Suprapubic skin (tissue), 4 donors: ENCODE data around the gene TMEM167A. TPM values are rescaled to one million over a fixed set of nuclear protein-coding genes. Genes with fewer than 3 reads are reported as not detected.

ENCODE experiments used
- DNase-seq, 2 donors: peaks; one replicate each; pipeline ENCODE4 v3.0.0-alpha.2; 2019; ENCODE audit warnings: low spot score in 2 of 2
- H3K27ac ChIP-seq: fragments of 200-600 bp; sonication (generic); one replicate; pipeline ENCODE4 v1.5.1; 2019
- H3K27me3 ChIP-seq: fragments of 200-600 bp; sonication (generic); one replicate; pipeline ENCODE4 v1.5.1; 2019
- H3K36me3 ChIP-seq: fragments of 200-600 bp; sonication (generic); one replicate; pipeline ENCODE4 v1.5.1; 2019
- H3K4me1 ChIP-seq: fragments of 200-600 bp; sonication (generic); one replicate; pipeline ENCODE4 v1.5.1; 2019
- H3K4me3 ChIP-seq: fragments of 200-600 bp; sonication (generic); one replicate; pipeline ENCODE4 v1.5.1; 2019; ENCODE audit warnings: mild to moderate bottlenecking
- H3K9me3 ChIP-seq: fragments of 200-600 bp; sonication (generic); one replicate; pipeline ENCODE4 v1.5.1; 2019
- EP300 ChIP-seq: sonication (generic); formaldehyde crosslinking; IDR thresholded peaks from one replicate; pipeline ENCODE4 v1.6.1; 2017; ENCODE audit warnings: antibody characterized with exemption
- POLR2A ChIP-seq, 2 donors: fragments of 450-650 bp; IDR thresholded peaks; one replicate each; pipeline ENCODE4 v1.6.1; 2017; ENCODE audit warnings: antibody characterized with exemption in 2 of 2, mild to moderate bottlenecking in 2 of 2, moderate library complexity in 2 of 2
- POLR2AphosphoS5 ChIP-seq, 3 donors: sonication (generic); formaldehyde crosslinking; IDR thresholded peaks; one replicate each; pipeline ENCODE4 v1.6.1; 2017; ENCODE audit warnings: antibody characterized with exemption in 3 of 3
- WGBS: methylation state at CpG from one replicate; pipeline ENCODE4 v1.1.5; 2018; 5-methylcytosine and 5-hydroxymethylcytosine counted together
- total RNA-seq, 4 donors: library from RNA; depleted of rRNA; stranded (reverse); fragments of >200 nt; gene quantifications; one replicate each; pipeline ENCODE4 v1.1.0, GENCODE V29; 2016
- TF ChIP-seq, protein P1 (sequence below), 2 donors: fragments of 200-600 bp in 1 of 2; fragments of 450-650 bp in 1 of 2; sonication (generic) in 1 of 2; IDR thresholded peaks; one replicate each; pipeline ENCODE4 v1.5.1; 2016 to 2019; ENCODE audit warnings: antibody characterized with exemption in 2 of 2, mild to moderate bottlenecking in 1 of 2, moderate library complexity in 1 of 2

The TMEM167A gene
- total RNA-seq, 4 donors from 2014 or later, result 24.2 to 39.5 (median 31.8) TPM

DNA sequence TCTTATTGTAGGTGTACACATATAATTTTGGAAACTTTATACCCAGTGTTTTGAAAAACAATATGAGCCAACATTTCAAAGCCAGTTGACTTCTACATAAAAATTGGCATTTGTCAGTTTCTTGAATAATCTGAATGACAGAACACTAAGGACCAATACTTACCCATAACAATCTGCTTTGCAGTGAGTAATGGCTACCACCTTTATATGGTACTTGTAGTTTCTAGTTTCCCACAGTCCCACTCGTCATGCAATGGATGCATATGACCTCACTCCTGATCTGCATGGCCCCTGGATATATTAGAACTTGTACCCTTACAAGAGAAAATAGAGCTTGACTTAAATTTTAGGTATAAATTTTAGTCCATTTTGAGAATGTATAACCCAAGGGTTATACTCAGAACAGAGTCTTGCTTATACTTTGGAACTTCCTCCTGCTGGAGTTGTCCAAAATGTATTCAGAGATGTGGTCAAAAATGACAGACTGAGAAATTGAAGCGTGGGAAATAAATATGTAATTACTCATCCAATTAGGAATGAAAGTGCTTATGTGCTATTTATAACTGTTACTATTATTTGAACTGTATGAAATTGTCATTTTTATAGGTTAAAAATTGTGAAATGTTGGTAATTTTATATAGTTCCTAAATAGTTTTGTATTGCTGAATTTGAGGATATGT lies 19.6 kb upstream of the TMEM167A start:
- no peak for DNase-seq
- Histone ChIP-seq H3K27me3 (no peaks in the 10 kb centered on the region), H3K4me3 (no peak overlapping the region), H3K4me1 (no peaks in the 10 kb centered on the region), H3K9me3 (peaks cover 4% of the 10 kb centered on the region), H3K27ac (no peak overlapping the region), H3K36me3 (no peaks in the 10 kb centered on the region)
- TF ChIP-seq POLR2A (IDR thresholded peaks at IDR 0.05) (no peak), POLR2AphosphoS5 (IDR thresholded peaks at IDR 0.05) (no peak), EP300 (no peak)
- TF ChIP-seq, protein P1, sequence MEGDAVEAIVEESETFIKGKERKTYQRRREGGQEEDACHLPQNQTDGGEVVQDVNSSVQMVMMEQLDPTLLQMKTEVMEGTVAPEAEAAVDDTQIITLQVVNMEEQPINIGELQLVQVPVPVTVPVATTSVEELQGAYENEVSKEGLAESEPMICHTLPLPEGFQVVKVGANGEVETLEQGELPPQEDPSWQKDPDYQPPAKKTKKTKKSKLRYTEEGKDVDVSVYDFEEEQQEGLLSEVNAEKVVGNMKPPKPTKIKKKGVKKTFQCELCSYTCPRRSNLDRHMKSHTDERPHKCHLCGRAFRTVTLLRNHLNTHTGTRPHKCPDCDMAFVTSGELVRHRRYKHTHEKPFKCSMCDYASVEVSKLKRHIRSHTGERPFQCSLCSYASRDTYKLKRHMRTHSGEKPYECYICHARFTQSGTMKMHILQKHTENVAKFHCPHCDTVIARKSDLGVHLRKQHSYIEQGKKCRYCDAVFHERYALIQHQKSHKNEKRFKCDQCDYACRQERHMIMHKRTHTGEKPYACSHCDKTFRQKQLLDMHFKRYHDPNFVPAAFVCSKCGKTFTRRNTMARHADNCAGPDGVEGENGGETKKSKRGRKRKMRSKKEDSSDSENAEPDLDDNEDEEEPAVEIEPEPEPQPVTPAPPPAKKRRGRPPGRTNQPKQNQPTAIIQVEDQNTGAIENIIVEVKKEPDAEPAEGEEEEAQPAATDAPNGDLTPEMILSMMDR (IDR thresholded peaks at IDR 0.05), result no peak
- 79% methylated on average over 2 of the region's 2 CpGs for WGBS

DNA sequence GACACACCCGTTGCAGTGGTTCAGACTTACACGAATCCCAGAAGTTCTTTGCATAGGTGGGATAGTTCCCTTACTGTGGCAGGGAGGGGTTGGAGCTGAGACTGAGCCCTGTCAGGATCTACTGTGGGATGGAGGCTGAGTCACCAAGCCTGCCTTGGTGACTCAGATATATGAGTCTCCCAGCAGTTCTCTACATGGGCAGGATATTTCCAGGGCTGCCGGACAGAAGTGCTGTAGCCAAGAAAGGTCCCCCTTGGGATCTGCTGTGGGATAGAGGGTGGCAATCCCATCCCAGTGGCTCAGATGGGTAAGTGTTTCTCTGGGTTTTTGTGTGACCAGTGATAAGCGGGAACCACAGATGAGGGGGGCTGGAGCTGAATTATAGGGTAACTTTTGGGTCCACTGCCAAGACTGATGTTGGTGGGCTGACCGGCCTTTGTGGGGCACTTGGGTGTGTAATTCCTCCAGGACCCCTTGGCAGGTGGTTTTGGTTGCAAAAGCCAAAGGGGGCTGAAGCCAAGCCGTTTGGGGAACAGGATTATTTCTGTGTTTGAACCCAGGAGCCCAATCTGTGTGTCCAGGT lies 18.9 kb upstream of the TMEM167A start:
- Histone ChIP-seq H3K27me3 (no peaks in the 10 kb centered on the region), H3K9me3 (peaks cover 4% of the 10 kb centered on the region), H3K4me1 (no peaks in the 10 kb centered on the region), H3K36me3 (no peaks in the 10 kb centered on the region), H3K4me3 (no peak overlapping the region), H3K27ac (no peak overlapping the region)
- 90% methylated on average over 4 of the region's 6 CpGs for WGBS
- no peak for DNase-seq
- no peak for TF ChIP-seq POLR2AphosphoS5 (IDR thresholded peaks at IDR 0.05)
- TF ChIP-seq, protein P1 (IDR thresholded peaks at IDR 0.05), result no peak
- TF ChIP-seq POLR2A (IDR thresholded peaks at IDR 0.05), result no peak

DNA sequence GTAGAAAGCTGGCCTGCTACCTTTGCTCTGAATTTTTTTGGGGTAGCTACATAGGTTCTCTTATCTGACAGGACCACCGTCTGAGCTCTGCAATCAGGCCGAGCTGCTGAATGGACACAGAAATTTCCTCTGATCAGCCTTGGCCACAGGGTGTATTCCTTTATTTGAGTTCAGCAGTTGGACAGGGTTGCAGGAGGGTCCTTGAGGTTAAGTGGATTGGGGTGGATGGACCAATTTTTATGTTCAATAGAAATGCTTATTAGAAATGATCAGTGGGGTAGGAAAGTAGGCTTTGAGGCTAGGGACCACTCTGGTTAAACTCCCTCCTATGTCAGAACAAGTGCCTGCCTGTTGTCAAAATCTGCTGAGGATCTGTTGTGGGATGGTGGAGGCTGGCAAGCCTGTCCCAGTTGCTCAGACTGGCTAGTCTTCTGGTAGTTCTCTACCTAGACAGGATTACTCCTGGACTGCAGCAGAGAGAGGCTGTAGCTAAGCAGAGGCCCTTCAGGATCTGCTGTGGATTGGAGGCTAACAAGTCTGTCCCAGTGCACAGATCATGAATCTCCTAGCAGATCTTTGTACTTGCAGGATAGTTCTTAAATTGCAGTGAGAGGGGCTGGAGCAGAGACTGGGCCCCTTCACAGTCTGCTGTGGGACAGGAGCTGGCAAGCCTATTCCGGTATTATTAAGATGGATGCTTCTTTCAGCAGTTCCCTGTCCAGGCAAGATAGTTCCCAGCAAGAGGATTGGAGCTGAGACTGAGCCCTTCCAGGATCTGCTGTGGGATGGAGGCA lies 18.2 kb upstream of the TMEM167A start:
- Histone ChIP-seq H3K36me3 (no peaks in the 10 kb centered on the region), H3K27ac (no peak overlapping the region), H3K4me3 (no peak overlapping the region), H3K9me3 (peaks cover 4% of the 10 kb centered on the region), H3K27me3 (no peaks in the 10 kb centered on the region), H3K4me1 (no peaks in the 10 kb centered on the region)
- TF ChIP-seq EP300 (no peak), POLR2A (IDR thresholded peaks at IDR 0.05) (no peak), POLR2AphosphoS5 (IDR thresholded peaks at IDR 0.05) (no peak)
- TF ChIP-seq, protein P1 (IDR thresholded peaks at IDR 0.05), result no peak
- WGBS, result 100% methylated on average over 3 of the region's 3 CpGs
- no peak for DNase-seq

DNA sequence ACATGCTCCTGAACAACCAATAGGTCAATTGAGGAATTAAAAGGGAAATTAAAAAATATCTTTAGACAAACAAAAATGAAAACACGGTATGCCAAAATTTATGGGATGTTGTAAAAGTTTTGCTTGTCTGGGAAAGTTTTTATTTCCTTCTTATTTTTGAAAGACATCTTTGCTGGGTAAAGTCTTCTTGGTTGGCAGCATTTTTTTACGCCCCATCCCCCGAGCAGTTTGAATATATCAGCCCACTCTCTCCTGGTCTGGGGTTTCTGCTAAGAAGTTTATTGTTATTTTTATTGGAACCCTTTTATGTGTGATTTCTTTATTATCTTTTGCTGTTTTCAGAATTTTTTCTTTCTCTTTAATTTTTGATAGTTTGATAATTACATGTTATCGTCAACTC lies 16.5 kb upstream of the TMEM167A start:
- Histone ChIP-seq H3K4me3 (no peak overlapping the region), H3K36me3 (no peaks in the 10 kb centered on the region), H3K27ac (no peak overlapping the region), H3K9me3 (peaks cover 4% of the 10 kb centered on the region), H3K27me3 (no peaks in the 10 kb centered on the region), H3K4me1 (no peaks in the 10 kb centered on the region)
- 98% methylated on average over 4 of the region's 4 CpGs for WGBS
- TF ChIP-seq EP300, result no peak
- TF ChIP-seq POLR2AphosphoS5 (IDR thresholded peaks at IDR 0.05), result no peak
- TF ChIP-seq POLR2A (IDR thresholded peaks at IDR 0.05), result no peak
- TF ChIP-seq, protein P1 (IDR thresholded peaks at IDR 0.05), result no peak
- no peak for DNase-seq

DNA sequence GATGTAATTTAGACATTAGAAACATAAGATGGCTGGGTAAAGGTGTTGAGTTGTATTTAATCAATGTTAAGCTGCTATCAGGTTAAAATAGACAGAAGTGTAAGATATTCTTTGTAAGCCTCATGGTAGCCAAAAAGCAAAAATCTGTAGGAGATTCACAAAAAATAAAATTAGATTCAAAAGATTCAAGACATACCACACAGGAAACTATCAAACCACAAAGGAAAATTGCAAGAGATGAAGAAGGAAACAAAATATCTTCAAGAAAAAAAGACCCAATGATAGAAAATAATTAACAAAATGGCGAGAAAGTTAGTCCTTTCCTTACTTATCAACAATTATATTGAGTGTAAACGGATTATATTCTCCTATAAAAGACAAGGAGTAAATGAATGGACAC lies 15.4 kb upstream of the TMEM167A start:
- TF ChIP-seq POLR2AphosphoS5 (IDR thresholded peaks at IDR 0.05), result no peak
- TF ChIP-seq EP300, result no peak
- TF ChIP-seq, protein P1 (IDR thresholded peaks at IDR 0.05), result no peak
- no peak for TF ChIP-seq POLR2A (IDR thresholded peaks at IDR 0.05)
- H3K9me3 ChIP-seq, result peaks cover 4% of the 10 kb centered on the region
- no peak for DNase-seq
- H3K36me3 ChIP-seq, result no peaks in the 10 kb centered on the region
- H3K27me3 ChIP-seq, result no peaks in the 10 kb centered on the region
- 91% methylated on average over 2 of the region's 2 CpGs for whole genome bisulfite sequencing
- H3K4me1 ChIP-seq, result no peaks in the 10 kb centered on the region
- H3K4me3 ChIP-seq, result no peak overlapping the region
- no peak overlapping the region for H3K27ac ChIP-seq
